ENCODE data around the gene NRXN3. TPM values are rescaled to one million over a fixed set of nuclear protein-coding genes. Genes with fewer than 3 reads are reported as not detected.

Gene NRXN3
- total RNA-seq, 1 donor from 2014 or later: not detected

DNA sequence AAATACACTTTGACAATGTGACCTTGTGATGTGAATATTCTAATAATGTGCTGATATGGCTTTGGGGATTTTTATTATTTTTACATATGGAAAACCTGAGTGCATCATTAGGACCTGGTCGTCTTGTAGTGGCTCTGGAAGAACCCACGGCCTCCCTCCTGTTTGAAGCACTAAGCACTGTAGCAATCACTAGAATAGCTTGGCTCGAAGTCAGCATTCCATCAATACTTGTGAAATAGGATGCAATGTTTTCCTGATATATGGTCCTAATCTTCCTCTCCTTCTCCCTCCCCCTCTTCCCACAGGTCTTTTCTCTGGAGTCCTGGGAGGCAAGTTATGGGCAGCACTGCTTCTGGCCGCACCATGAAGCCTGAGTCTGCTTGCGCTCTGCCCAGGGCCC lies 71.9 kb downstream of the NRXN3 start:
- intact Hi-C loops (cut with micrococcal nuclease): no loop called here

DNA sequence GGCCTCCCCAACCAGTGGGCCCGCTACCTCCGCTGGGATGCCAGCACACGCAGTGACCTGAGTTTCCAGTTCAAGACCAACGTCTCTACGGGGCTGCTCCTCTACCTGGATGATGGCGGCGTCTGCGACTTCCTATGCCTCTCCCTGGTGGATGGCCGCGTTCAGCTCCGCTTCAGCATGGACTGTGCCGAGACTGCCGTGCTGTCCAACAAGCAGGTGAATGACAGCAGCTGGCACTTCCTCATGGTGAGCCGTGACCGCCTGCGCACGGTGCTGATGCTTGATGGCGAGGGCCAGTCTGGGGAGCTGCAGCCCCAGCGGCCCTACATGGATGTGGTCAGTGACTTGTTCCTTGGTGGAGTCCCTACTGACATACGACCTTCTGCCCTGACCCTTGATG lies 73.0 kb downstream of the NRXN3 start:
- intact Hi-C loops (cut with micrococcal nuclease): no loop called here

DNA sequence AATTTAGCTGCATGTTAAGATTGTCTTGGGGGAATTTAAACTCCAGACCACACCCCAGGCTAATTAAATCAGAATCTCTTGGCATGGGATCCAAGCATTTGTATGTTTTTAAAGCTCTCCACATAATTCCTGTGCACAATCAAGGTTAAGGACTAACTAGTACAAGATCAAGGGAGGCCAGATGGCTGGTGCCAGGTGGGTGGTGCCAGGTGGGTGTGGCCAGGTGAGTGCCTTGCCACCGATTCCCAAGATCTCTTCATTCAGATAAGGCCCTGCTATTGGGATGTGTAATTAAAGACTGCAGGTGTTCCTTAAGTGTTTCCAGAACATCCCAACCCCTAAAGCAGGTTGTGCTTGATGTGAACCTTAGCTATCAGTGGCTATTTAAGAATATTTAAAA lies 75.1 kb downstream of the NRXN3 start:
- intact Hi-C loops (cut with micrococcal nuclease): no loop called here

DNA sequence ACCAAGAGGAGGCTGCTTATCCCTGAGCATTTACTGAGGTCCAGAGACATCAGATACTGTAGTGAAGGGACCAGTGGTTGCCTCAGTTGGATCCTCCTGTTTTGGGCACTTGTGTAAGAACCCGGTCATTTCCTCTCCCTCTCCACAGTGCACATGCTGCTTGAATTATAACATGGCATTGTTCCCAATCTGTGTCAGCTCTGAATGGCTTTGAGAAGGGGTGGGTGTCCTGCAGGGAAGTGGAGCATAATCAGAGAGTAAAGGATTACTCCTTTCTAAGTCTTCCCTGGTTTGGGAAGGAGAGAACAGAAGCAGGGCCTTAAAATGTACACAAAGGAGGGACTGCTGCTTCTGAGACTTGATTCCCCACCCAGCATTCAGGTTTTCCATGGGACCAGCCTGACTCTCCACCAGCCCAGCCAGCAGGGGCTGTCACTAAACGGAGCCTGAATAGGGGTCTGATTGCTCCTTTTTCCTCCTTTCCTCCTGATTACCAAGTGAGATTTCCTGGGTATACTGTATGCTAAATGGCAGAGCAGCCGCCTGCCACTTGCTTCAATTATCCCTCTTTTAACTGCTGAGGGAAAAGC lies 78.4 kb downstream of the NRXN3 start:
- intact Hi-C loops (cut with micrococcal nuclease): no loop called here

DNA sequence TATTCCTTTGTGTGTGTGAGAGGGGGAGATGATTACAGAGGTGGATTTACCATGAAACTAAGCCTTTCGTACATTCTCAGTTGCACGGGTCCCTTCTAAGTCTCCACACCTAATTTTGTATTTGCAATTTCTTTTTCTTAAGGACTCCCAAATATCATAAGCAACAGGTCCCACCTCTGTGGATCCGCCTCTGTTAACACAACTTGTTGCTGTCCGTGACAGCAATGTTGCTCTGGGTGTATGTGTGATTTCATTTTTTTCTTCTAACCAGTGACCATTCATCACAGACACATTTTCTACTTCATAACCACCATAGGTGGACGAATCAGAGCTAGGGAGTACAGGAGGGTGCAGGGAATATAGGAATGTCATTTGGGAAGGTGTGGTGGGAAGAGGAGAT lies 81.1 kb downstream of the NRXN3 start:
- intact Hi-C loops (cut with micrococcal nuclease): no loop called here

DNA sequence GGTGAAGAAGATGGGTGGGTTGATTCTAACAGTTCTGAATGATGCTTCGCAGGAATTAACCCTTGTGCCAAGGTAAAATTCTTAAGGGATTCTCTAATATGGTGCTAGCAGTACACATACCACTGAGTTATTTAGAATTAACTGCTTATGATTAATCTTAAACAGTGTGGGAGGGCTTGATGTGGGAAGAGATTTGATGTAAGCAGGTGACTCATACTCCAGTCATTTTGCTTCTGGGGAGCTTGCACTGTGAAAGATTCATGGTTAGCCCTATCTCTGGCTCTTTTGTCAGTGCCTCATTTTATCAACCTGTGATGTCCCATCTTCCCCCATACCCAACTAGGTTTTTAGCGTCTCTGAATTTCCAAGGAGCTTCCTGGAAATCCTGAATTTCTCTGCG lies 83.8 kb downstream of the NRXN3 start:
- intact Hi-C loops (cut with micrococcal nuclease): no loop called here

DNA sequence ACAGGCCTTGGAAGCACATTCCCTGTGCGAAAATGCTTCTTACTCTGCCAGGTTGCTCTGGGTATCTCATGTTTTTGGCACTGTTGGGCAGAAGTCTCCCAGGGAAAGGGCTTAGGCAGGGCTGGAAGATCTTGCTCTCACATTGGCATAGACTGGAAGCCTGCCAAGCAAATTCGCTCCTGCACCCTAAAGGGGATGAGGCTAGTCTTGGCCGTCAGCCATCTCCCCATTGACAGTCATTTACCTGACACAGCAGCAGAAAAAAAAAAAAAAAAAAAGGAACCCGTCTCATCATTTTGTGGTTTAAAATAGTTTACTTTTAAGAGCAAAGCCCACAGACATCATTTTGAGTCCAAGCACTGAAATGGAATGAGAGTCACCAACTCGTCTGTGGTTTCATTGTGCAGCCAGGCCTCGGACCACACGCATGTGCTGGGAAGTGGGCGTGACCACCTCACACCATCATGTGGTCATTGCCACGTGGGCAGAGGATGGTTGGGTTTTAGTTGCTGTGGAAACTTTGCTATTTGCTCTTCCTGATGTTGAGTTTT lies 84.8 kb downstream of the NRXN3 start:
- intact Hi-C loops (cut with micrococcal nuclease): no loop called here

DNA sequence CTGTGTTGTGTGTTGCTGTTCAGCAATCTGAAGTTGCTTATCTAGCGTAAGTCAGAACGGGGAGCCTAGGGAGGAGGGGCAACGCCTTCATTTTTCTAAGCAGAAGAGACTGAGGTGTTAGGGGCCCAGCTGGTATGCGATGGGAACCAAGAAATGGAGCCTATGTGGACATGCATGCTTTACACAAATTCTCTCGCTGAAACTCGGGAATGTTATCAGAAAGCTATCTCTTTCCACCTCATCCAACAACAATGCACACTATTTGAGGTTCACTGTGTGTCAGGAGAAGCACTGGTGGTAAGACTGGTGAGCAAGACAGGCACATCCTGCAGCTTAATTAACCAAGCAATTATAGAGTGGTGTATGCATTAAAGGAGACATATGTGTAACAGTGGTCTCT lies 89.7 kb downstream of the NRXN3 start:
- intact Hi-C loops (cut with micrococcal nuclease): no loop called here

DNA sequence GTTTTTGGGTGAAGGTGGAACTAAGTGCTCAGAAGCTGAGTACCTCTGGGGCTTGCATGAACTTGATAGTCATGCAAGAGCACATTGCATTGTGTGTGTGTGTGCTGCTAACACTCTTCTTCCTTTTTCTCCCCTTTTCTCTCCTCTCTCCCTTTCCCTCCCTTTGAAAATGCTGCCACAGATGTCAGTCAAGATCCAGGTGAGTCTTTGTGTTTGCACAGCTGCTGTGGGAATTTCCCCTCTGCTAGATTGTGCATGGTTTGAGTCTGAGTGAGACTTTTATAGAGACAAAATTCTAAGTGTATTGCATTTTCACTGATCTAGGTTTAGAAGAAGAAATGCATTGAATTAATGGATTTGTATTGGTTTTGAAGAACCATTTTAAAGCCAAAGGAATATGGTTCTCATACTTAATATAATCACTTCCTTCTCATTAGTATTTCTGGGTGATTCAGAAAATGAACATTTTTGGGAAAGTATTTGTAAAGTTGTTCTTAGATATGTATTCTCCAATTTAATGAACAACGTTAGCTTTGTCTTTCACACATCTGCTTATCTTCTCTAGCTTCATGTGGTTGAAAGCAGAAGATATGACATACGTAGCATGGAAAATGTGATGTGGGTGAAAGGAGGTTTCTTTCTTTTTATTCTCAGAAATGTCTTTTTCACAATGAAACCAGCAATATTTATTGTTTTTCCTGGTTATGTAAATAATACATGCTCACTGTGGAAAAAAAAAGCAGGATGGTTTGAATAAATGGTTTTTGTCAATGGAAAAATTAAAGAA lies 108.5 kb downstream of the NRXN3 start:
- intact Hi-C loops (cut with micrococcal nuclease): no loop called here

DNA sequence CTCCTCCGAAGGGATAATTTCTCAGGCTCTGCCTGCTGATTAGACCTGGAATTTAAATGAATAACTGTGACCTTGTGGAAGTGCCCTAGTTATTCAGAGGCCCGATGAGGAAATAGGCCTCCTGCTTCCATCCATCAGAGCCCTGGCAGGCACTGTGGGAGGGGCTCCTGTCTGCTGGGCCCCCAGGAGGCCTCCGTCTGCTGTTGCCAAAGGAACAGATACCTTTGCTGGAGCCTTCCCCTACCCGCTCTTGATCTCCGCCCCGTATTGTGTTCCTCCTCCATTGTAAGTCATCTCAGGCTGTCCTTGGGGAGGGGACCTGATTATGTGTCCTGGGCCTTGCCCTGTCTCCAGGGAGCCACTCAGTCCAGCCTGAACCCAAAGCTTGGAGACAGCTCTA lies 112.3 kb downstream of the NRXN3 start:
- intact Hi-C loops (cut with micrococcal nuclease): no loop called here

DNA sequence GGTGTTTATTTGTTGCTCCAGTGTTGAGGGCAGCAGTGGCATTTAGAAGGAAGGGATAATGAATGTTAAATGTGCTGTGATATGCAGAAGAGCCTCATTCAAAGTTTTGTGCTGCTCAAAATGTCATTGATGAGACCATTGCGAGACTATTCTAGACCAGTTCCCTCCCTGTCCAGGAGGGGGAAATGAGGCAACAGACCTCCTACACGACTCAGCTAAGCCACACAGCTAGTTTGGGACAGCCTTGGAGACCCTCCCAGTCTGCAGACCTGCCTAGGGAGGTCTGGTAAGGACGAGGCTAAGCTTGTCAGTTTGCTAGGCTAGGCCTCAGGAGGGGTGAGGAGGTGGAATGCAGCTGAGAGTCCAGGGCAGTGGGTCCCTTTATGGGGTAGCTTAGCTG lies 116.0 kb downstream of the NRXN3 start:
- intact Hi-C loops (cut with micrococcal nuclease): no loop called here

DNA sequence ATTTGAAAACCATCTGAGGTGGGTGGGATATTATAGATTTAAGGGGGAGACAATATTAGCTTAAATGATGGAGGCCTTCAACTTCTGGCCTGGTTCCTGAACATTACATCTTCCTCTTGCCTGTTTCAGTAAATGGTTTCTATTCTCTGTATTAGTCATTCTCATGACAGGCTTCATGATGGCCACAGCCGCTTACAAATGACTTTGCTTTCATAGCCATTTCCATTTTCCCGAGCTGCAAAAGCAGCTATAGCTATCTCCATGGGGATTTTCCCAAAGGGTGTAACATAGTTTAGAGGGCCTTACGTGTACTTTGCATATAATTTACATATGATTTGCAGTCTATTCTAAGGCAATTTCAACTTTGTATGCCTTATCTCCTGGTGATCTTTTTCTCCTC lies 121.8 kb downstream of the NRXN3 start:
- intact Hi-C loops (cut with micrococcal nuclease): no loop called here

DNA sequence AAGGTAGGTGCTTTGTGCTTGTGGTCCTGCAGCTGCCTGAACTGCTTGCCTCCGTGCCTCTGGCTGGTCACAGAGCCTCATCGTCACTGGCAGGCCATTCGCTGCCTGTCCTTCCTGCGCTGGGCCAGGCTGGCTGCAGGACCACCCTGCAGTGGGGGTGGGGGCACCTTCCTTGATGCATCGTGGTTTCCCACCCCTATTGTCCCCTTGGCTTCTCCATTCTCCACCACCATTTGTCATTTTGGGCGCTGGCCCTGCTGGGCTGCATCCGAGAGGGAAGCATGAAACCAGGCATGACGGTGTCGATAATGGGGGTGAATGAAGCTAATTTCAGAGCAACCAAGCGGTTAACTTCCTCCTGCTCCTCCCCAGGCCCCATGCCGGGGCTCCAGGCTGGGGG lies 127.7 kb downstream of the NRXN3 start:
- intact Hi-C loops (cut with micrococcal nuclease): no loop called here

DNA sequence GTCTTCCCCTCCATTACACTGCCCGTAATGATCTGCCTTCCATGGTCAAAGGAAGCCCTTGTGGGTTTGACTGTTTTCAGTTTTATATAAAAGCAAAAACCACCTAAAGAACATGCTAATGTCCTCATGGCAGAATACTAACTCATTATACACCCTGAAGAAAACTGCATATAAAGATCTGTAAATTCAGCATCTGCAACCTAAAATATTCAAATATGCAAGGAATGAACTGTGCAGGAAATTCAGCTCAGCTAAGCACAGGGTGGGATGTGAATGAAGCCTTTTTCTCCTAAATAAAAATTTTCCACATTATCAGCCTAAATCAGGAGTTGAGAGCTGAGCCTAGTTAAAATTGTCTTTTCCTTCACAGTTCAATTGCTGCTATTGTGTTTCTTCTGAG lies 128.1 kb downstream of the NRXN3 start:
- intact Hi-C loops (cut with micrococcal nuclease): no loop called here

DNA sequence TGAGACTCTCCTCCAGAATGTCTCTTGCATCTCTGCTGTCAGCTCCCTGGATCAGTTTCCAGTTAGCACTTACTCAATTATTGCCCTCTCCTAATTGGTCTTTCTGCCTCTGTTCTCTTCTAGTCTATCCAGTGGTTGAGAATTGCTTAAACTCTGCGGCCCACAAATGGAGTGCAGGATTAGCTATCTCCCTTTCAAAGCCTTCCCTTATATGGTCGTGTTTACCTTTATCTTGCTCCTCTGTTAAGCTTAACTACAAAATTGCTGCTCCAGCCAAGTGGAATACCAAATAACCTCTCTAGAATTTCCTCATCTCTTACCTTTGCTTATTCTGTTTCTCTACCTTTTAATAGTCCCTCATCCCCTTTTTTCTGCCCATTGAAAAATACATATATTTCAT lies 132.7 kb downstream of the NRXN3 start:
- intact Hi-C loops (cut with micrococcal nuclease): no loop called here

DNA sequence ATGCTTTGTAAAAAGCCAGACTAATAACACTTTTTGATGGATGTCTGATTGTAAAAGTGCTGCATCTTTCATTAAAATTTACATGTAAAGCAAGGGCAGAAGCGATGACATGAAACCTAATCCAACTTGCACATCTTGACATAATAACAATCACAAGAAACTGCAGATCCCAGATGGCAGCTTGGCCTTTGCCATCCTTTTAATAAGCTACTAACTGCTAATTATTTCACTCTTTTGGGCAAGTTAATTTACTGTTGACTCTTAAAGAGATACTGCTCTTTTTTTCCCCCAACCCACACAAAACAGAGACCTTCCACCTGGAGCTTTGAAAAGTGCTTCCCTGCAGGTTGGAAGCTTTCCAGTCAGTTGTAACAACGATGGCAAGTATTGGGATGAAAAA lies 137.5 kb downstream of the NRXN3 start:
- intact Hi-C loops (cut with micrococcal nuclease): no loop called here

DNA sequence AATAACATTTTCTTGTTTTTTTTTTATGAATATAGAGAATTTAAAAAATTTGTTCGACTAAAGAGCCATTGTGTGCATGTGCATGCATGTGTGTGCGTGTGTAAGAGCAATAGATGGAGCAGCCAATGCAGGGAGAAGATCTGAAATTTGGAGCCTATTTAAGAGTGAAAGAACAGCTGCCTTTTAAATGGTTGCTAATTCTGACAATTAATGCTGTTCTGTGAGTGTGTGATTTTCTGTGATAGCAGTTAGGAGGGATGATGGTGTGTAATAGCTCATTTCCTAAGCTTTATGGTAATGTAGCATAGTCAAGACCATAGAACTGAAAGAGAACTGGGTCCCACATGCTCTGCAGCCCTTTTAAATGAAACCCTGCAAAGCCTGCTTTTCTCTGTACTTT lies 137.9 kb downstream of the NRXN3 start:
- intact Hi-C loops (cut with micrococcal nuclease): no loop called here

DNA sequence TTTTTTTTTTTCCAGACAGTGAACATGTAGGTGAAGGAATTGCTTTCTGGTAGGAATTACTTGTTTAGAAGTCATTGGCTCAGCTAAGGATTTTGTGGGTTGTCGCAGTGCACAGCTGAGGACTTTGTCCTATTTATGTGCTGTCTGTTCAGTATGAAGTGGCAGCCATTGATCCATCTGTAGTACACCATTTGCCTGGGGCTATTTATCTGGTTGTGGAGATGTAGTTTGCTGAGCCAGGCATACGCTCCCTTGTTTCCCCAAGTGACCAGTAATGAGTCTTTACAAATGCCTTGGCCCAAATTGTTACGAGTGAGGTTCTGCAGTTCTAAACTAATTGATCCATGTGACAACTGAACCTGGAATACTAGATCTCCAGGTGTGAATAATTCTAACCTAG lies 140.1 kb downstream of the NRXN3 start:
- intact Hi-C loops (cut with micrococcal nuclease): no loop called here

DNA sequence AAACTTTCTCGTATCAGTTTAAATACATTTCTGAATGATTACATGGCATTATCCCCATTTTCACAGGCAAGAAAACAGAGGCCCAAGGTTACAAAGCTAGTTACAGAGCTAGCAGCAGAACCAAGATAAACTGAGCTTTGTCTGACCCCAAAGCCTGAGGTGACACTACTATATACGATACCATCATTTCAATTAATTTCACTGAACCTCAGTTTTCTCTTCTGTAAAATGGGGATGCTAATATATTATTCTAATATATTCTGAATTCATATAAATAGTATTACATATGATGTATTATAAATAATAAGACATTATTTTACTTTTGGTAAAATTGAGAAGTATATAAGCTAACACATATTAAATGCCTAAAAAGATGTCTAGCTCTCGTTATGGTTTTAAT lies 143.3 kb downstream of the NRXN3 start:
- intact Hi-C loops (cut with micrococcal nuclease): no loop called here

DNA sequence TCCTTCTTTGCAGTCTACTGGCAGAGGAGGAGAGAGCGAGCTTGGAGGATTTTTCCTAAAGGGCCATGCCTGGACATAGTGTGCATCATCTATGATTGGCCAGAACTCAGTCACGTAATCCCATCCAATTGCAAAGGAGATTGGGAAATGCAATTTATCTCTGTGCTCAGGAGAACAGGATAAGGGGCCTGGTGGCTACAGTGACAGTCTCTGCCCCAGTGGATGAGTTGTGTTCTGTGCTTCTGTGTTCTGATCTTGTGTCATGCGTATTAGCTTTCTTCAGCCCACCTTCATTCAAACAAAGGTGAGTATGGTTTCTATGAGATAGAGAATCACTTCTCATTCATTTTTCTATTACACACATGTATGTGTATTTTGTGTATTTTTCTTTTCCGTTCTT lies 144.3 kb downstream of the NRXN3 start:
- intact Hi-C loops (cut with micrococcal nuclease): no loop called here

DNA sequence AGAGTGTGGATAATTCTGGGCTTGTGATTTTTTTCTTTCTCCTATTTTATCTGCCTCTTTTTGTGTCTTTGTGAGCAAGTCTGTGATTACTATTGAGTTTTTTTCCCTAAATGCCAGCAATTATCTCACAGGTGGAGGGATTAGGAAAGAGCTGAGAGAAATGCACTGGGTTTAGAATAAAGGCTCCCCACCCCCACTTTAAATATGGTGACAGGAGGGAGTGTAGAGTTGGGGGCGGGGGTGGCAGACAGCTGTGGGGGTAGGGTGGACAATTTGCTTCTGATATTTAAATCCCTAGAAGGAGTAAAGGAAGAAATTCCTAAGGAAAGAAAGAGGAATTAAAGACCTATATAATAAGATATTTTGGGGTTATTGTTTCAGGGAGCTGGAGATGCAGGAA lies 145.9 kb downstream of the NRXN3 start:
- intact Hi-C loops (cut with micrococcal nuclease): no loop called here

DNA sequence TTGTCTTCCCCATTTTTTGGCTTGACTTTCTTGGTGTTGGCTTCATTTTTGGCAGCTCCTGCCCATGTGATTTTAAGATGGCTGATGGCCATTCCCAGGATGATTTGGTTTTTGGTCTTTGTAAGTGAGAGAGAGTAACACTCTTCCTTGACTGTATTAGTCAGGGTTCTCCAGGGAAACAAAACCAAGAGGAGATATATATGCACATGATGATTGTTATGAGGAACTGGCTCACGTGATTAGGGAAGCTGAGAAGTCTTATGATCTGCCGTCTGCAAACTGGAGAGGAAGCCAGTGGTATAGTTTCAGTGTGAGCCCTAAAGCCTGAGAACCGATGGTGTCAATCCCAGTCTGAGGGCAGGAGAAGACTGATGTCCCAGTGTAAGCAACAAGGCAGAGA lies 146.6 kb downstream of the NRXN3 start:
- intact Hi-C loops (cut with micrococcal nuclease): no loop called here

DNA sequence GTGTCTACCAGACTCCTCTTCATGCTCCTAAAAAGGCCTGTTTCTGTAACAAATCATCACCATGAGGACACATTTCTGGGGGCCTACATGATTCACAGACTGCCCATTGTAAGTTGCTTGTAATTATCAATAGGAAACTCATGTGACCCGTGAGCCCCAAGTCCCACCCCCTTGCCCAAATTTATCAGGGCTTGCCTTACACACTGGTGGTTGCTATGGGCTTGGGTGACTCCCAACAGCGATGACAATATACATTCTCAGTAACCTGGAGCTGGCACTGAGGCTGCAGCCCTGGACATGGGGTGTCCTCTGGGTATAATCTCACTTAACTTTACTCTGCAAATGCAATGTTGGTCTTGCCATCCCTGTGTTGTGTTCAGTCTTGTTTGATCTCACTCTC lies 149.2 kb downstream of the NRXN3 start:
- intact Hi-C loops (cut with micrococcal nuclease): no loop called here

All from T-helper 1 cell treated with Interleukin-12 subunit alpha and Interleukin-12 subunit beta and Interleukin-4 antibody, amounts not matched to agents 30 ng/mL and 1 ng/mL, for 36 hours (primary cell).